Left lobe of liver (tissue), 2 donors: ENCODE measurements around the gene AGO1. TPM values are rescaled to one million over a fixed set of nuclear protein-coding genes. Genes with fewer than 3 reads are reported as not detected.
"Not testable (repeated sequence)": the region's sequence is repeated elsewhere in the genome, so short reads cannot be mapped to it uniquely, and the experiment has no call there.

Source experiments
- ATAC-seq: fragments of 200-7000 bp; cut with Tn5 transposase; one replicate; pipeline ENCODE4 v1.9.1; 2020; ENCODE audit warnings: mild to moderate bottlenecking, moderate library complexity
- DNase-seq: peaks from one replicate; pipeline ENCODE4 v3.0.0-alpha.2; 2020; ENCODE audit warnings: low spot score
- total RNA-seq: library from RNA; stranded (reverse); gene quantifications from one replicate; pipeline ENCODE4 v1.2.1, GENCODE V29; 2021
- donor health status: DM: no; HTN: no; CAD: no; lungs with moderate emphysema.
- donor health status: DM: no; HTN: yes; CAD: no.

Gene AGO1
- total RNA-seq, 1 donor from 2014 or later, result 10.7 TPM

GRCh38 chr1:35914717-35915116 is 31.7 kb downstream of the AGO1 start:
- ATAC-seq (no peak), DNase-seq (no peak)

DNA sequence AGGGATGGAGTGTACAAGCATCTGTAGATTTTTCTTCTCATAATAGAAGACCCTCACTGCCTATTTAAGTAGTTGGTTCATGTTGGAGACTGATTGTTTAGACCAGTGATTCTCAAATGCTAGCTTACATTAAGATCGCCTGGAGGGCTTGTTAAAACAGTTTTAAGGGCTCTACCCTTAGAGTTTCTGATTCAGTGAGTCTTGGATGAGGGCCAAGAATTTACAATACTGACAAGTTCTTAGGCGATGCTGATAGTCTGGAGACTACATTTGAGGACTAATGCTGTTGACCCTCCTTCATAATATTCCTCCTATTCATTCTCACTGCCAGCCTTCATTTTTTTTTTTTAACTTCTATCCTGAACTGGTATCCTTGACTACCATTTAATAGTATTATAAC is 32.7 kb downstream of the AGO1 start:
- DNase-seq (no peak), ATAC-seq (no peak)

DNA sequence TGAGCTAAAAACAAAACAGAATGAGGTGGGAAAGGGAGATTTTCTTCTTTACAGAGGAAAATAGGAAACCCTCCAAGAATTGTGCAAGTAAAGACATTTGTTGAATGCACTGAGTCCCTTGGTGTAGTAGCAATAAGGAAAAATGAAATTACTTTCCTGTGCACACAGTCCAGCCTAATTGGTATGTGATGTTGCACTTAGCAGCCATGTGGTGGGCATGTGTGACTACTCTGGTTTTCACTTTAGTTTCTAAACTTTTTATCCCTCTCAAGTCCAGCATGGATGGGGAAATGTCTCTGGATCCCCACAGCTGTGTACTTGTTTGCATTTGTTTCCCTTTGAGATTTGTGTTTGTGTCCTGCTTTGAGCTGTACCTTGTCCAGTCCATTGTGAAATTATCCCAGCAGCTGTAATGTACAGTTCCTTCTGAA is 40.8 kb downstream of the AGO1 start:
- DNase-seq (no peak), ATAC-seq (peak; percentile 71)

- DNase-seq (no peak), ATAC-seq (no peak)
These were observed 41.8 kb downstream of the AGO1 start for GRCh38 chr1:35924838-35925237.

DNA sequence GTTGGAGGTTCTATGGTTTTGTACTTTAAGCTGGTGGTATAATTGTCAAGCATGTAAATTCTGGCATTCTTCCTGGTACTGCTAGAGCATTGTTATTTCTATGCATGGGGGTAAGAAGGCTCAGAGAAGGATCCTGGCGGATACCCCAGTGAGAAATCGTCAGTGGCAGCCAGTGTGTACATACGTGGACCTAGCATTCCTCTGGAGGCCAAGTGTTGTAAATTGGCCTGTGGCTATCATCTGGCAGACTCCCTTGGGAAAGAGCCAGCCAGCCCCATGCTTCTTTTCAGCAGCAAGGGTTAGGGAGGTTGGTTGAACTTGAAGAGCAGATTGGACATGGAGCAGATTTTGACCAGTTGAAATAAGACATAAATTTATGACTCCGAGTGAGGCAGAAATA is 42.7 kb downstream of the AGO1 start:
- ATAC-seq (peak; percentile 46), DNase-seq (peak; percentile 76)

GRCh38 chr1:35927472-35927871 is 44.5 kb downstream of the AGO1 start:
- ATAC-seq (no peak), DNase-seq (no peak)

- peak; percentile 49 for ATAC-seq
- peak; percentile 63 for DNase-seq
These were observed 47.0 kb downstream of the AGO1 start for GRCh38 chr1:35929730-35930592.

GRCh38 chr1:35930593-35931445 is 47.8 kb downstream of the AGO1 start, which contains the start of gene AGO3:
AGO3 (plus strand) TSS chr1:35931105; CDS start chr1:35931427, 322 bp downstream.
- DNase-seq, result peak; percentile 86

GRCh38 chr1:35931446-35932157 is 48.6 kb downstream of the AGO1 start:
- ATAC-seq, result peak; percentile 45
- DNase-seq, result peak; percentile 67

More at GRCh38 chr1:35930593-35931445, 47.8 kb downstream of the AGO1 start, which contains the start of gene AGO3:
- ATAC-seq, result peak; percentile 89

DNA sequence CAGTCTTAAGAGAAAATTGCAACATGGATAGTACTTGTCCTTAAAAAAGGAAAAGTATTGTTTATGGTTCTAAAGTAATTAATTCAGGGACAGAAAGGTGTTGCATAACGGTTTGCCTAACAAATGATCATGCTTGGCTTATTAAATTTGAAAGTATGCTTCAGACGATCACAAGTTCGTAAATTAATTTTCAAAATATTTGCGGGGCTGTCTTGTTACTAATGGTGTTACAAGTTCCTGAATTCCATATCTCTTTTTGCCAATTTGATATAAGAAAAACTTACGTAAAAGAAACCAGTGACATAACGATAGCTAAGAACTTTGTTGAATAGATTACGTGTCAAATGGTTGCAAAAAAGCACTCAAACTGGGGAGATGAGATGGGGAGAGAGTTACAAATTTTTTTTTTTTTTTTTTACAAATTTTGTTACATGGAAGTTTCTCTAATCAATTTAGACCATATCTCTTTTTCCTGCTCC is 49.2 kb downstream of the AGO1 start:
- no peak for DNase-seq
- ATAC-seq, result no peak

GRCh38 chr1:35932941-35933340 is 49.9 kb downstream of the AGO1 start:
- DNase-seq, result no peak
- no peak for ATAC-seq

DNA sequence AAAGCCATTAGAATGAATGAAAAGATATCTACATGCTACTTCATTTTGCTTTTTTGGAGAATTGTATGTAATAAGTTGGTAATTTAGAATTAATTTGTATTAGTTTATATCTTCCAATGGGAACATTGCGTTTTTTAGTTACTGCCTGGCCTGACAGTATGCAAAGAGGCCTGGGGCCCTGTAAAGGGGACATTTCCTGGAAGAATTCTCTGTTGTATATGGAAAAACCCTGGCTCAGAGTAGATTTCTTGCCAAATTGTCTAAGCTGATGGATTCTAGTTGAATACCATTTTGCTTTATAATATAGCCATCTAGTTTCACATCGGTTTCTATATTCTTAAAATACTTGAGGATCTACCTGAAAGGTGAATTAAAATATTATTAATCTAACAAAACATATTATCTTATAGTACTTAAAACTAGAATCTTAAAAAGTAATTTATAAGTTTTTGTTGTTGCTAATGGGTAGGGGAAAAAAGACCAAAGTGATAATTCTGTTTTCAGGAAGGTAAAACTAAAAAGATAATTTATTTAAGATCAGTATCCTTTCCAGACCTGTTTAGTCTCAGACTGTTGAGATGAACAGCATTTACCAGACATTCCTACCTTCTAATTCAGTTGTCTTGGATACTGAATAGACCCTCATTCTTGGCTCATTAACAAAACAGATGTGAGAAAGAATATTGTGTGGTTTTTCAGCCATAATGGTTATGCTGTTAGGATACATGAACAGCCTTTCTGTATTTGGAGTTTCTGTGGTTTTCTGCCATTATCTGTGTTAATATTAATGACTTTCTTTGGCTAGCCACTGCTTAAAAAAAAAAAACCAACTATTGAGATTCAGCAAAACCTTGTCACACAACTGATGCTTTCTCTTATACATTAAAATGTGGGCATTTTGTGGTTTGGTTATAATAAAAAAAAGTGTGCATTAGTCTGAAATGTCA is 52.7 kb downstream of the AGO1 start:
- ATAC-seq (no peak), DNase-seq (no peak)

GRCh38 chr1:35936838-35937237 is 53.8 kb downstream of the AGO1 start:
- DNase-seq, result no peak
- no peak for ATAC-seq

DNA sequence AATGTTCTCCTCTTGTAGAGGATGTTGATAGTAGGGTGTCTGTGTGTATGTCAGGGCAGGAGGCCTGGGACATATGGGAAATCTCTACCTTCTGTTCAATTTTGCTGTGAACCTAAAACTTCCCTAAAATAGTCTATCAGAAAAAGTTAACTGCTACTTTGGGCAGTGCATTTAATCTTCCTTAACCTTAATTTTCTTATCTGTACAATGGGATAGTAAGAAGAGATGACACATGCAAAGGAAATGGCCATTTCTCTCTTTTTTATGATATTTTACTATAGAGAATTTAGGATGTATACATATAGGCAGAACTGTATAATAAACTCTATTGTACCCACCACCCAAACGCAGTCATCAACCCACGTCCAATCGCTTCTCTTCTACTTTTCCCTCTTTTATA is 56.5 kb downstream of the AGO1 start:
- ATAC-seq (no peak), DNase-seq (no peak)

DNA sequence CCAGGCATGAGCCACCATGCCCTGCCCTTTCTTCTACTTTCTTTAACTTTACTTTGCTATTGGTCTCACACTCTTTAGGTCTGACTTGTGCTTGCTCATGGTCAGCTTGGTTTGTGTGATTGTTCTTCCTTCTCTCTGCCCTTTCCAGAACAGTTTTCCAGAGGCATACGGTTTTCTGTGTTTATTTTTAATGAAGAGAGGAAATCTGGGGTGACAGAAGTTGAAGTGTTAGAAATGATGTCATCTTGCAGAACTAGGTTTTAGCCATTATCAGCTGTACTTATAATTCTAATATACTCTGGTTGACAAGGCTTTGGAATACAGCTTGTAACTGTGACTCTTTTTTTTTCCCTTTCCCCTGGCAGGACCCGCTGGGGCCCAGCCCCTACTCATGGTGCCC is 62.3 kb downstream of the AGO1 start:
- DNase-seq, result no peak
- no peak for ATAC-seq

- DNase-seq (no peak), ATAC-seq (no peak)
These were observed 64.5 kb downstream of the AGO1 start for GRCh38 chr1:35947547-35947946.

GRCh38 chr1:35958558-35958957 is 75.5 kb downstream of the AGO1 start:
- ATAC-seq (no peak), DNase-seq (no peak)

DNA sequence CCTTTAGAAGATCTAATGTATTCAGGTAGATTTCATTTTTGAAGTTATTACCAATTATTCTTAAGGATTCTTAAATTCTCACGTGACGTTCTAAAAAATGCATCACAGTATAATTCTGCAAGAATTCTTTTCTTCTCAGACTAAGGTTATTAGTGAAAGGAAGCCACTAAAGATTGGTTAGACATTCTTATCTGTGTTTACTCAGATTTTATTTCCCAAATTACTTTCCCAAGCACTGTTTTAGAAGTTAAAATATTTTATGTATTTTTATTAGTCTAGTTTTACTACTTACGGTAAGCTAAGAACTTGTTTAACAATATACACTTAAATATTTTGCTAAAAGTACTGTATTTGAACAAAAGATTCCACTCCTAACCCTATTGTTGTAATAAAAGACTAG is 76.3 kb downstream of the AGO1 start:
- DNase-seq, result no peak
- ATAC-seq, result no peak

- ATAC-seq (no peak), DNase-seq (no peak)
These were observed 79.9 kb downstream of the AGO1 start for GRCh38 chr1:35962952-35963351.

- ATAC-seq, DNase-seq: not testable (repeated sequence)
These were observed 81.3 kb downstream of the AGO1 start for GRCh38 chr1:35964277-35964676.
